ENCODE results near the gene TRAPPC3.

DNA sequence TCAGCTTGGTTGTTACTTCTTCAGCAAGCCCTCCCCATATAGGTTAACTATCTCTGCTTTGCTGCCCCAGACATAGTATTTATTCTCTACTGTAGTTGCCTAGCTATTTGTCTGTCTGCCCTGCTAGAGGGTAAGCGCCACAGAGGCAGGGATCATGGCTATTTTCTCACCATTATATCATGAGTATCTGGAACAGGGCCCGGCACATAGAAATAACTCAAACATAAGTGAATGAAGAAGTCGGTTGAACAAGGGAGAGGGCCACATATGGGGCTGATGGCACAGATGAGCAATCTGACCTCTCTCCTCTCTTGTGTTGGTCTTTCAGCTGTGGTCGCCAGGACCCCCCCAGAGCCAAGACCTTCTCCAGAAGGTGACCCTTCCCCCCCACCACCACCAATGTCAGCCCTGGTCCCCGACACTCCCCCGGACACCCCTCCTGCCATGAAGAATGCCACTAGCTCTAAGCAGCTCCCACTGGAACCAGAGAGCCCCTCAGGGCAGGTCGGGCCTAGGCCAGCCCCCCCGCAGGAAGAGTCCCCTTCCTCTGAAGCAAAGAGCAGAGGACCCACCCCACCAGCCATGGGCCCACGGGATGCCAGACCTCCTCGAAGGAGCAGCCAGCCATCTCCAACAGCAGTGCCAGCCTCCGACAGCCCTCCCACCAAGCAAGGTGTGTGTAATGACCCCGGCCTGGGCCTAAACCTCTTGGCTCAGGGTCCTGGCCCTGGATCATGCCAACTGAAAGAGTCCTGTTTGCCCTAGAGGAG is 21.5 kb upstream of the TRAPPC3 start:
- TF ChIP-seq, protein P1, sequence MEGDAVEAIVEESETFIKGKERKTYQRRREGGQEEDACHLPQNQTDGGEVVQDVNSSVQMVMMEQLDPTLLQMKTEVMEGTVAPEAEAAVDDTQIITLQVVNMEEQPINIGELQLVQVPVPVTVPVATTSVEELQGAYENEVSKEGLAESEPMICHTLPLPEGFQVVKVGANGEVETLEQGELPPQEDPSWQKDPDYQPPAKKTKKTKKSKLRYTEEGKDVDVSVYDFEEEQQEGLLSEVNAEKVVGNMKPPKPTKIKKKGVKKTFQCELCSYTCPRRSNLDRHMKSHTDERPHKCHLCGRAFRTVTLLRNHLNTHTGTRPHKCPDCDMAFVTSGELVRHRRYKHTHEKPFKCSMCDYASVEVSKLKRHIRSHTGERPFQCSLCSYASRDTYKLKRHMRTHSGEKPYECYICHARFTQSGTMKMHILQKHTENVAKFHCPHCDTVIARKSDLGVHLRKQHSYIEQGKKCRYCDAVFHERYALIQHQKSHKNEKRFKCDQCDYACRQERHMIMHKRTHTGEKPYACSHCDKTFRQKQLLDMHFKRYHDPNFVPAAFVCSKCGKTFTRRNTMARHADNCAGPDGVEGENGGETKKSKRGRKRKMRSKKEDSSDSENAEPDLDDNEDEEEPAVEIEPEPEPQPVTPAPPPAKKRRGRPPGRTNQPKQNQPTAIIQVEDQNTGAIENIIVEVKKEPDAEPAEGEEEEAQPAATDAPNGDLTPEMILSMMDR (conservative IDR thresholded peaks at IDR 0.05; ENCODE audit: low read depth in 2 of 2), result no peak
- no peak for TF ChIP-seq EZH2 (IDR thresholded peaks at IDR 0.05; ENCODE audit: low read depth, unreplicated experiment)
- no peak for TF ChIP-seq NANOG (IDR thresholded peaks at IDR 0.05; ENCODE audit: borderline replicate concordance)
- TF ChIP-seq POLR2AphosphoS5 (IDR thresholded peaks at IDR 0.05; ENCODE audit: low read depth), result no peak
- TF ChIP-seq REST (IDR thresholded peaks at IDR 0.05; ENCODE audit: unreplicated experiment), result no peak
- no peak for TF ChIP-seq JUNB (IDR thresholded peaks at IDR 0.05; ENCODE audit: unreplicated experiment)
- TF ChIP-seq, protein P2, sequence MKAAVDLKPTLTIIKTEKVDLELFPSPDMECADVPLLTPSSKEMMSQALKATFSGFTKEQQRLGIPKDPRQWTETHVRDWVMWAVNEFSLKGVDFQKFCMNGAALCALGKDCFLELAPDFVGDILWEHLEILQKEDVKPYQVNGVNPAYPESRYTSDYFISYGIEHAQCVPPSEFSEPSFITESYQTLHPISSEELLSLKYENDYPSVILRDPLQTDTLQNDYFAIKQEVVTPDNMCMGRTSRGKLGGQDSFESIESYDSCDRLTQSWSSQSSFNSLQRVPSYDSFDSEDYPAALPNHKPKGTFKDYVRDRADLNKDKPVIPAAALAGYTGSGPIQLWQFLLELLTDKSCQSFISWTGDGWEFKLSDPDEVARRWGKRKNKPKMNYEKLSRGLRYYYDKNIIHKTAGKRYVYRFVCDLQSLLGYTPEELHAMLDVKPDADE (IDR thresholded peaks at IDR 0.05), result no peak
- TF ChIP-seq ZNF114 (CRISPR knock-in tag; IDR thresholded peaks at IDR 0.05), result no peak
